DND-41 (cell line): ENCODE results near the gene KCNAB3.
"Not testable (repeated sequence)": the region's sequence is repeated elsewhere in the genome, so short reads cannot be mapped to it uniquely, and the experiment has no call there.

Experiments used
- ATAC-seq: fragments of 200-7000 bp; cut with Tn5 transposase; 3 replicates; pipeline ENCODE4 v1.9.1; 2021; ENCODE audit warnings: low read depth; ENCODE audit not compliant: insufficient read depth
- DNase-seq: peaks from one replicate; pipeline ENCODE4 v3.0.0-alpha.2; 2020
- H2AFZ ChIP-seq: 2 replicates; pipeline ENCODE4 v1.6.0; 2012; ENCODE audit warnings: low read depth, low read length
- H3K27ac ChIP-seq: 2 replicates; pipeline ENCODE4 v1.5.1; 2012; ENCODE audit warnings: low read length, inconsistent platforms
- H3K27me3 ChIP-seq: fragments of 200-600 bp; sonication (generic); 2 replicates; pipeline ENCODE4 v1.6.0; 2012; ENCODE audit warnings: low read length, mild to moderate bottlenecking, inconsistent platforms; ENCODE audit not compliant: insufficient read depth, poor library complexity
- H3K36me3 ChIP-seq: 2 replicates; pipeline ENCODE4 v1.5.1; 2012; ENCODE audit warnings: low read length, inconsistent platforms; ENCODE audit not compliant: insufficient read depth
- H3K4me1 ChIP-seq: 2 replicates; pipeline ENCODE4 v1.5.1; 2012; ENCODE audit warnings: mild to moderate bottlenecking, low read length; ENCODE audit not compliant: insufficient read depth
- H3K4me2 ChIP-seq: 2 replicates; pipeline ENCODE4 v1.6.0; 2012; ENCODE audit warnings: mild to moderate bottlenecking, moderate library complexity, low read length, inconsistent platforms; ENCODE audit not compliant: insufficient read depth
- H3K4me3 ChIP-seq, 2 experiments: fragments of 200-600 bp in 1 of 2; shearing (Covaris generic) in 1 of 2; 2 replicates each; pipeline ENCODE4 v1.5.1; 2012 to 2016; ENCODE audit warnings: inconsistent platforms in 2 of 2, low read length in 2 of 2, mild to moderate bottlenecking in 2 of 2, low read depth in 1 of 2, moderate library complexity in 1 of 2
- H3K79me2 ChIP-seq: 2 replicates; pipeline ENCODE4 v1.6.0; 2012; ENCODE audit warnings: low read length, inconsistent platforms; ENCODE audit not compliant: insufficient read depth
- H3K9ac ChIP-seq: 2 replicates; pipeline ENCODE4 v1.6.0; 2012; ENCODE audit warnings: low read depth, mild to moderate bottlenecking, inconsistent platforms, low read length, moderate library complexity
- H3K9me3 ChIP-seq: 2 replicates; pipeline ENCODE4 v1.5.1; 2012; ENCODE audit warnings: low read length, moderate library complexity, mild to moderate bottlenecking, inconsistent platforms; ENCODE audit not compliant: insufficient read depth, severe bottlenecking
- H4K20me1 ChIP-seq: 2 replicates; pipeline ENCODE4 v1.6.0; 2012; ENCODE audit warnings: low read length; ENCODE audit not compliant: insufficient read depth
- EZH2 ChIP-seq: IDR thresholded peaks from 3 replicates; pipeline ENCODE4 v1.6.1; 2012; ENCODE audit warnings: borderline replicate concordance, low read depth, mild to moderate bottlenecking, moderate library complexity, low read length, inconsistent platforms; ENCODE audit not compliant: severe bottlenecking
- TF ChIP-seq, protein P1 (sequence below): IDR thresholded peaks from 2 replicates; pipeline ENCODE4 v1.5.1; 2012; ENCODE audit warnings: borderline replicate concordance, low read length, moderate library complexity, mild to moderate bottlenecking; ENCODE audit not compliant: poor library complexity, severe bottlenecking; ENCODE audit errors: extremely low read depth

The KCNAB3 gene

DNA sequence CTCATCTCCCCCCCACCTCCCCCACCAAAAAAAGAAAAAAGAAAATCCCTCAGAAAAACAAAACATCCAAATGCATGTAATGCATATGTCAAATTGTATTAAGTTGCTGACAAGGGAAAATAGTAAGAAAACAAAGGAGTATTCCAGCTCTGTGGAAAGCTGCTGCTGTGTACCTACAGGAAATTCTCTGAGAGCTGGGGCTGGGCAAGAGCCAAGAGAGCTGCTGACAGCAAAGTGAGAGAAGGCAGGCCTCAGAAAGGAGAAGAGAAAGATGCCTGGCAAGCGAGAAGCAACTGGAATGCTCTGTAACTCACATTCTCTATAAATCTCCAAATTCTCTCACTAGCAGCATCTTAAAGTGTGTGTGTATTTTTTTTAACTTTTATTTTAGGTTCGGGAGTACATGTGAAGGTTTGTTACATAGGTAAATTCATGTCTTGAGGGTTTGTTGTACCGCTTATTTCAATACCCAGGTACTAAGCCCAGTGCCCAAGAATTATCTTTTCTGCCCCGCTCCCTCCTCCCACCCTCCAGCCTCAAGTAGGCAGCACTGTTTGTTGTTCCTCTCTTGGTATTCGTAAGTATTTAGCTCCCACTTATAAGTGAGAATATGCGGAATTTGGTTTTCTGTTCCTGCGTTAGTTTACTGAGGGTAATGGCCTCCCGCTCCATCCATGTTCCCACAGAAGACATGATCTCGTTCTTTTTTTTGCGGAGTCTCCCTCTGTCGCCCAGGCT, 26.7 kb upstream of the KCNAB3 start:
- no peaks in the 10 kb centered on the region for H3K36me3 ChIP-seq
- no peaks in the 10 kb centered on the region for H3K9me3 ChIP-seq
- peaks cover 7% of the 10 kb centered on the region for H3K27me3 ChIP-seq
- TF ChIP-seq, protein P1, sequence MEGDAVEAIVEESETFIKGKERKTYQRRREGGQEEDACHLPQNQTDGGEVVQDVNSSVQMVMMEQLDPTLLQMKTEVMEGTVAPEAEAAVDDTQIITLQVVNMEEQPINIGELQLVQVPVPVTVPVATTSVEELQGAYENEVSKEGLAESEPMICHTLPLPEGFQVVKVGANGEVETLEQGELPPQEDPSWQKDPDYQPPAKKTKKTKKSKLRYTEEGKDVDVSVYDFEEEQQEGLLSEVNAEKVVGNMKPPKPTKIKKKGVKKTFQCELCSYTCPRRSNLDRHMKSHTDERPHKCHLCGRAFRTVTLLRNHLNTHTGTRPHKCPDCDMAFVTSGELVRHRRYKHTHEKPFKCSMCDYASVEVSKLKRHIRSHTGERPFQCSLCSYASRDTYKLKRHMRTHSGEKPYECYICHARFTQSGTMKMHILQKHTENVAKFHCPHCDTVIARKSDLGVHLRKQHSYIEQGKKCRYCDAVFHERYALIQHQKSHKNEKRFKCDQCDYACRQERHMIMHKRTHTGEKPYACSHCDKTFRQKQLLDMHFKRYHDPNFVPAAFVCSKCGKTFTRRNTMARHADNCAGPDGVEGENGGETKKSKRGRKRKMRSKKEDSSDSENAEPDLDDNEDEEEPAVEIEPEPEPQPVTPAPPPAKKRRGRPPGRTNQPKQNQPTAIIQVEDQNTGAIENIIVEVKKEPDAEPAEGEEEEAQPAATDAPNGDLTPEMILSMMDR: no peak
- no peak for TF ChIP-seq EZH2
- ATAC-seq (no peak), DNase-seq (no peak)
- H3K4me3 ChIP-seq: no peak overlapping the region
- no peak overlapping the region for H3K4me2 ChIP-seq
- no peaks in the 10 kb centered on the region for H4K20me1 ChIP-seq
- no peaks in the 10 kb centered on the region for H3K79me2 ChIP-seq
- H3K9ac ChIP-seq: no peak overlapping the region
- H3K4me1 ChIP-seq: no peaks in the 10 kb centered on the region
- no peak overlapping the region for H2AFZ ChIP-seq
- no peak overlapping the region for H3K27ac ChIP-seq

DNA sequence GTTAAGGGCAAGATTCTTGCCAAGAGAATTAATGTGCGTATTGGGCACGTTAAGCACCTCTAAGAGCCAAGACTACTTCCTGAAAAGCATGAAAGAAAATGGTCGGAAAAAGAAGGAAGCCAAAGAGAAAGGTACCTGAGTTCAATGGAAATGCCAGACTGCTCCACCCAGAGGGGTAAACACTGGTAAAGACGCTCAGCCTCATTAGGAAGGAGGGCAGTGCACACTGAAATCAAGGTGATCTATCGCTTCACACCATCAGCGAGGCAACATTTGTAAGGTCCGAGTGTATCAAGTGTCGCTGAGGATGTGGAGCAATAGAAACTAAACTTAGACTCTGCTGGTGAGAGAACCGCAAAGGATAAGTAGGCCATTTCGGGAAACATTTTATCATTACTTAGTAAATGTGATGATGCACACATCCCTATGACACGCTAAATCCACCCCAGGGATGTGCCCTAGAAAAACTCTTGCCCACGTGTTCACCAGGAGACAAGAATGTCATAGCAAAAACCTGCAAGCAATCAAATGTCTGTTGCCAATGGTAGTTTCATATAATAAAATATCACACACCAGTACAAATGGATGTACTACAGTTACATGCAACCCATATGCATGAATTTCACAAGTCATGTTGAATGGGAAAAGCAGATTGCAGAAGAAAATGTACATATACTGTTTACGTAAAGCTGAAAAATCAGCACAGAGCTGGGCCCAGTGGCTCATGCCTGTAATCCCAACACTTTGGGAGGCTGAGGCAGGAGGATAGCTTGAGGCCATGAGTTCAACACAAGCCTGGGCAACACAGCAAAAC, 26.0 kb upstream of the KCNAB3 start:
- ATAC-seq (no peak), DNase-seq (no peak)
- Histone ChIP-seq H3K9me3 (no peaks in the 10 kb centered on the region), H3K4me3 (no peak overlapping the region), H3K9ac (no peak overlapping the region), H3K27ac (no peak overlapping the region), H3K79me2 (no peaks in the 10 kb centered on the region), H3K4me1 (no peaks in the 10 kb centered on the region), H2AFZ (no peak overlapping the region), H3K27me3 (peaks cover 4% of the 10 kb centered on the region), H3K36me3 (no peaks in the 10 kb centered on the region), H3K4me2 (no peak overlapping the region), H4K20me1 (no peaks in the 10 kb centered on the region)
- TF ChIP-seq, protein P1: no peak

DNA sequence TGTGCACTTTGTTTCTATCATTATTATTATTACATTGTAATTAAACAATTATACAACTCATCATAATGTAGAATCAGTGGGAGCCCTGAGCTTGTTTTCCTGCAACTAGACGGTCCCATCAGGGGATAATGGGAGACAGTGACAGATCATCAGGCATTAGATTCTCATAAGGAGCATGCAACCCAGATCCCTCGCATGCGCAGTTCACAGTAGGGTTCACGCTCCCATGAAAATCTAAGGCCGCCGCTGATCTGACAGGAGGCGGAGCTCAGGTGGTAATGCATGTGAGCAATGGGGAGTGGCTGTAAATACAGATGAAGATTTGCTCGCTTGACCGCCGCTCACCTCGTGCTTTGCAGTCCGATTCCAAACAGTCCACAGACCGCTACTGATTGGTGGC, 23.6 kb upstream of the KCNAB3 start:
- not testable (repeated sequence) for H3K4me1 ChIP-seq, H3K9ac ChIP-seq, DNase-seq, H3K9me3 ChIP-seq, ATAC-seq, H3K4me2 ChIP-seq, H3K27ac ChIP-seq, H3K27me3 ChIP-seq, H2AFZ ChIP-seq, H4K20me1 ChIP-seq, H3K79me2 ChIP-seq, H3K4me3 ChIP-seq
- peaks cover 15% of the 10 kb centered on the region for H3K36me3 ChIP-seq

DNA sequence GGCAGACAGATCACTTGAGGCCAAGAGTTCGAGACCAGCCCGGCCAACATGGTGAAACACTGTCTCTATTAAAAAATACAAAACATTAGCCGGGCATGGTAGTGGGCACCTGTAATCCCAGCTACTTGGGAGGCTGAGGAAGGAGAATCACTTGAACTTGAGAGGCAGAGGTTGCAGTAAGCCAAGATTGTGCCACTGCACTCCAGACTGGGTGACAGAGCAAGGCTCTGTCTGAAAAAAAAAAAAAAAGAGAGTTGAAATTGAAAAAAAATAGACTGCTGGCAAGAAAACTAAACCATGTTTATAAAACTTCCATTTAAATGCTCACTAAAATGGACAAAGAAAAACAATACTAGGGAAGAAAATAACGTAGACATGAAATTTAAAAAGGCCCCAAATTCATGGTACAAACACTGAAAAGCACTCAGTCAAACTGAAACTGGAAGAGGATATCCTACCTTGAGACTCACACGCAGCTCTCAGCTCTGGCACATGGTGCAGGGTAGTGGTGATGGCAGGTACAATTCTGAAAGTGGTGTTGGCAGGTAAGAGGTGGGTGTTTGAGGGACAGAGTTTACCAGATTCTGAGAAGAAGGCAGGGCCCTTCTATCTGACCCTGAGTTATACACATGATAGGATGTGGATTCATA, 21.6 kb upstream of the KCNAB3 start:
- H3K9me3 ChIP-seq: no peaks in the 10 kb centered on the region

More for the DNA sequence above, 21.6 kb upstream of the KCNAB3 start:
- Histone ChIP-seq H4K20me1 (no peaks in the 10 kb centered on the region), H3K4me2 (no peak overlapping the region), H3K4me1 (no peaks in the 10 kb centered on the region), H3K27me3 (no peaks in the 10 kb centered on the region), H3K27ac (no peak overlapping the region), H3K9ac (no peak overlapping the region), H3K36me3 (peaks cover 32% of the 10 kb centered on the region), H2AFZ (no peak overlapping the region), H3K79me2 (no peaks in the 10 kb centered on the region), H3K4me3 (no peak overlapping the region)
- no peak for DNase-seq
- no peak for ATAC-seq
- TF ChIP-seq, protein P1: no peak
- no peak for TF ChIP-seq EZH2
